Smooth muscle cell of the pulmonary artery (primary cell): ENCODE measurements around the gene ACSL1. TPM values are rescaled to one million over a fixed set of nuclear protein-coding genes. Genes with fewer than 3 reads are reported as not detected.

Experiments used
- total RNA-seq: library from RNA; depleted of rRNA; stranded (reverse); fragments of >200 nt; gene quantifications from 2 replicates; pipeline ENCODE4 v1.2.3, GENCODE V29; 2014

ACSL1 gene
- total RNA-seq = 37.0 and 38.6 TPM in 2 replicates

GRCh38 chr4:184825896-184826690, at the start of gene ACSL1:
Gene ACSL1, minus strand, starts transcription at chr4:184825968. Its CDS starts 22,454 bp downstream, at chr4:184803514.

GRCh38 chr4:184733654-184734524, 91.9 kb downstream of the ACSL1 start, which contains the start of gene CENPU:
Gene CENPU, minus strand, starts transcription at chr4:184734096. Its CDS starts 34 bp downstream, at chr4:184734062.

Other genes starting within 250 kb of the ACSL1 start
- gene CASP3, start 176.5 kb downstream of the ACSL1 start, total RNA-seq = 22.7 and 27.8 TPM in 2 replicates
- 9.7 and 14.0 TPM in 2 replicates for gene PRIMPOL, start 176.2 kb downstream of the ACSL1 start, total RNA-seq
- 3.4 and 5.2 TPM in 2 replicates for gene CENPU, start 91.9 kb downstream of the ACSL1 start, total RNA-seq
- not detected in 2 replicates for gene HELT, start 192.5 kb upstream of the ACSL1 start, total RNA-seq